HG03095 (cell line): Measurements from ENCODE around the gene PADI1.
"Not testable (repeated sequence)": the region's sequence is repeated elsewhere in the genome, so short reads cannot be mapped to it uniquely, and the experiment has no call there.

Experiments
- ATAC-seq: cut with Tn5 transposase; IDR thresholded peaks from one replicate; pipeline ENCODE4 v1.9.1; 2021; ENCODE audit warnings: moderate library complexity; ENCODE audit not compliant: unreplicated experiment

The PADI1 gene

DNA sequence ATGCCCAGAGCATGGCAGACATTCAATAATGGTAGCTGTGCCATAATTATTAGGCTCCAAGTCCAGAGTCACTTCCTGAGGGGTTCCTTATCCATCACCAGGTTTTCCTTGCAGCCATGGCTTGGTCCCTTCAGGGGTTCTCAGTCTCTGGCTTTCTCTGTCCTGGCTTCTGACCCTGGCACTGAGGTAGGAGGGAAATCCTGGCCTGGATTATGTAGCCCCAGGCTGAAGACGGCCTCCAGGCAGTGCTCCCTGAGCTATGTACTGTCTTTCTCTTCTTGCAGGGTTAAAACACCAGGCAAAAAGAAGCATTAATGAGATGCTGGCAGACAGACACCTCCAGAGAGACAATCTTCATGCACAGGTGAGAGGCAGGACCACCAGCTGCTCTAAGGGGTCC lies 34.5 kb downstream of the PADI1 start:
- no peak for ATAC-seq

DNA sequence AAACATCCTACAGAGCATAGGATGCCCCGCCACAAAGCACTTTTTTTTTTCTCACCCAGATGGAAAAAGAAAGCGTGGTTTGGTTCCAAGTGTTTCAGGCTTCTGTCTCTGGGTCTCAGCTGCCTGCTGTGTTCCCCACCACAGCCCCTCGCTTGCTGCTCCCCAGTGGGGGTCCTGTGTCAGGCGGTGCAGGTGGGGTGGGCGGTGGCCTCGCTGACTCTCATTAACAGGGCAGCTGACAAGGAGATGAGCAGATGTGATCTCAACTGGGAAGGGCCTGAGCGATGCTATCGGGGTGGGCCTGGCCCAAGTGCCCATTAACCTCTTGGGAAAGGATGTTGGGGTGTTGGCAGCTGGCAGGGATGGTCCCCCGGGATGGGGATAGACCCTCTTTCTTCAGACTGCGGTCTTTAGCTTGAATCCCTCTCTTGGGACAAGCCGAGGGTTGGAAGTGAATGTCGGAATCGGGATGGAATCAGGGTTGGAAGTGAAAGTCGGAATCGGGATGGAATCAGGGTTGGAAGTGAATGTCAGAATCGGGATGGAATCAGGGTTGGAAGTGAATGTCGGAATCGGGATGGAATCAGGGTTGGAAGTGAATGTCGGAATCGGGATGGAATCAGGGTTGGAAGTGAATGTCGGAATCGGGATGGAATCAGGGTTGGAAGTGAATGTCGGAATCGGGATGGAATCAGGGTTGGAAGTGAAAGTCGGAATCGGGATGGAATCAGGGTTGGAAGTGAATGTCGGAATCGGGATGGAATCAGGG lies 36.3 kb downstream of the PADI1 start:
- not testable (repeated sequence) for ATAC-seq

DNA sequence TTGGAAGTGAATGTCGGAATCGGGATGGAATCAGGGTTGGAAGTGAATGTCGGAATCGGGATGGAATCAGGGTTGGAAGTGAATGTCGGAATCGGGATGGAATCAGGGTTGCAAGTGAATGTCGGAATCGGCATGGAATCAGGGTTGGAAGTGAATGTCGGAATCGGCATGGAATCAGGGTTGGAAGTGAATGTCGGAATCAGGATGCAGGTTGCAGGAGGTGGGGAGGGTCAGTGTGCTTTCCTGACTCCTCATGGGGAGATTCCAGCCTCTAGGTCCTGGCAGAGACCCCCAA lies 36.8 kb downstream of the PADI1 start:
- ATAC-seq: not testable (repeated sequence)

DNA sequence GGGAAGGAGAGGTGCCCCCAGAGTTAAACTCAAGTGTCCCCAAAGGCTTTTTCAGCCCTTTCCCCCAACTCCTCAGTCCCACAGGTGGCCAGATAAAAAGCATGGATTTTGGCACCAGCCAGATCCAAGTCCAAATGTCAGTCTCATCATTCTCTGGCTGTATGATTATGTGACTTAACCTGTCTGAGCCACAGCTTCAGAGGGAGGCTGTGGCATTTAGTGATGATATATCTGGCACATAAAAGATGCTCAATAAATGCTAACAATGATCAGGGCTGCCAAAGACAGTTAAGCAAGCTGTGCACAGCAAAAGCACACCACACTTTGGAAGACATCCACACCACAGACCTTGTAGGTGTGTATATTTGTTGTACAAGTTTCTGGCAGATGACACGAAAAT lies 38.3 kb downstream of the PADI1 start:
- no peak for ATAC-seq

DNA sequence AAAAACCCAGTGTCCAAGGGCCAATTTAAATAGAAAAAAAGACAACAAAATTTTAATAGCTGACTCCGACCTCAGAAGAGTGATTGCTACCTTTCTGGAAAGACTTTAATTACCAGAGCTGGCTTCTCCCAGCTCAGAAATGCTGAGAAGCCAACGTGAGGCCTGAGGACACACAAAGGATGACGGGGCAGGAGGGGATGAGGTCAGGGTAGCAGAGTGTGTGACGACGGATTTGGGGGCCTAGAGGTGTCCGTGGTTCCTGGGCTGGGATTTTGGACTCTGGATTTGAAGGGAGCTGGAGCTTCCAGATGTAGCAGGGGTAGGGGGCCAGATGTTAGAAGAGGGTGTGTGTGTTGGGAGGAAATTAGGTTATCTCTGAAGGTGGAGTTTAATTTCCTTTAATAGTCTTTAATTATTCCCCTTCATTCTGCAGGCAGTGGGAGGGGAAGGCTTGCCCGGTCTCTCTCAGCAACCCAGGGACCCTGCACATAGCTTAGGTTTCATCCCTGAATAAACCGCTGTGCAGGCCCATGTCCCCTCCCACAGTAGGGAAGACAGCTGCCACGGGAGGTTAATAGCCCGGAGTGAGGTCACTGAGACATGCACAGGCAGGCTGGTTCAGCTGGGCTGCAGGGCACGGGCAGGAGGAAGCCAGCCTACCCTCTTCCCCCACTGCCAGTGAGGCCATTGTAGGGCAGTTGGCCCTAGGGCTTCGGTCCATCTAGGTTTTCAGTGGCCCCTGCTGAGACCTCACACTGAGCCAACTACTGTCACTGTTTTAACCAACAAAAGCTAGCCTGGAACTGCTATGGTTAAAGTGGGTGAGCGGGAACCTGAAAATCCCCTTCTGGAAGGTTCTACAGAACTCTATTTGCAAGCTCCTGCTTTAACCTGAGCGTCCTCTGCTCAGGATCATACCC lies 40.2 kb downstream of the PADI1 start:
- ATAC-seq: no peak

DNA sequence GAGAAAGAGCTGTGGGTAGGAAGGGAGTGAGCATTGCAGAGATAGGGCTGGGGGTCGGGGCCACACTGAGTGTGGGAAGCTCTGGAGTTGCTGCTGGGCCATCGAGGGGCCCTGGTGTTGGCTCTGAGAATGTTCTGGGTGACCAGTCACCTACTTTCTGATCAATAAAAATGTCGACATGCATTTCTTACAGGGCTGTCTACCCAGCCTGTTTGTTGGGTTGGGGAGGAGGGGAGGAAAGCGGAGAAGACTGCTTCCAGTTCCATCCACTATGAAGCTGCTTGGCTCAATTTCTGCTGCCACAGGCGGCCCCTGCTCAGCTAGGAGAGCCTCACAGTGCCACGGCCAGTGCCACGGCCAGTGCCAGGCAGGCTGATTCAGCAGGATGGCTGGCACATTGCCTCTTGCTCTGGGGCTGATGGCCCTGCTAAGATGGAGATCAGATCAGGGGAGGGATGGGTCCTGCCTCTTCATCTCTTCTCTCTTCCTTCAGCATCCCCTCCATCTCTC lies 40.9 kb downstream of the PADI1 start:
- no peak for ATAC-seq

DNA sequence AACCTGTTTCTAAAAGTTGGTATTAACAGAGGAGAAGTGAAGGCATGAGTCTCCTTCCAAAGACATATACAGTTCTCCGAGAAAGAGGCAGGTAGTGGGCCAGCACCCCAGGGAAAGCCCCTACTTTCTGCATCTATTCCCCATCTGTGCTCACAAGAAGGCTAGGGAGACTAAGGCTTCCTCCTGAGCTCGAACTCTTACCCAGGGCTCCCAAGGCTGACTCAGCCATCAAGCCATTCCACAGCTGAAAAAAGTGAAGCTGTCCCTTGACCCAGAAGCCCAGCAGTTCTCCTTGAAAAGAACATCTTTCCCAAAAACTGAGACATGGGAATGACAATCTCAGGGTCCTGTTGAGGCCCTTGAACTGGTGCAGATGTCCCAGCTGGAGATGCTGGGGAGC lies 42.0 kb downstream of the PADI1 start:
- no peak for ATAC-seq

DNA sequence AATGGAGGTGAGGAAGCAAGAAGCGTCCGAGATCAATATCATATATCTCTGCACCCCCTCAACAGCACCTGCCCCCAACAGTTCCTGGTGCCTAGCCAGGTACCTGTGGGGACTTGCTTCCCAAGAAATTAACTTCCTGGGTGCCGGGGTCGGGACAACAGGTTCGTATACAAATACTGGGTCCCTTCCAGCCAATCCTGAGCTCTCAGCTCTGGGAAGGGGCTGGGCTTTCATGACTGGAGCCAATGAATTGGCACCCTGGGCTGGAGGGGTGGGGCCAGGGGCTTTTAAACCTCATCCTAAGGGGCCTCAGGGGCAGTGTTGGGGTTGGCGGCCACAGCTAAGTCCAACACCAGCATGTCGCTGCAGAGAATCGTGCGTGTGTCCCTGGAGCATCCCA lies 43.9 kb downstream of the PADI1 start, which contains the start of gene PADI3:
TSS of gene PADI3 (plus strand) at position 318 of the 400 bp plus-strand sequence. CDS start at position 358, 40 bp downstream.
- no peak for ATAC-seq

DNA sequence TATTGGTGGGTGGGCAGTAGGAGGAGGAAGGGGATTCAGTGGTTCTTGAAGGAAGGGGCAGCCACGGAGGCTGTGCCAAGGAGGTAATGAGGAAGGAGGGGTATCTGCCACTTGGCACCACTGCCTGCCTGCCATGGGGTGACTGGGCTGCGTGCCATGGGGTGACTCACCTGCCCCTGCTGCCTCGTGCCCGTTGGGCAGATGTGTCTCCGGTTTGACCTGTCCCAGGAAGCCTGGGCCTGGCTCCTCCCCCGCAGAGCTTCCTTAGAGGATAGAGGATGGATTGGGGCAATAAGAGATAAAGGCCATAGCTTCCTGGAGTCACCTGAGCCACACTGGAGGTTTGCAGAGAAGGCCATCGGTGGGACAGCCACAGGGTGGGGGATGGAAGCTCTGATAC lies 45.7 kb downstream of the PADI1 start:
- no peak for ATAC-seq

DNA sequence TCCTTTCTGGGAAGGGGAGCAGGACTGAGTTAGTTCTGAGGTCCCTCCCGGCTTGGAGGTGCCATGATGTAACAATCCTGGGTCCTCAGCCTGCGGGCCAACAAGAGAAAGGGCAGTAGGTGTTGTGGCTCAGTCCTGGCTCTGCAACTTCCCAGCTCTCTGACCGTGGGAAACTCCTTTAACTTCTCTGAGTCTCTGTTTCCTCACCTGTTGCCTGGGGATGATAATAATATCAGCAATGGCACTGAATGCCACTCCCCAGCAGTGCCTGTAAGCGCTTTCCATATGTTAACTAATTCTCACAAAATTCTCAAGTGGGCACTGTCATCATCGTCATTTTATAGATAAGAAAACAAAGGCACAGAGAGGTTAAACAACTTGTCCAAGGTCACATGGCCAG lies 46.3 kb downstream of the PADI1 start:
- ATAC-seq: no peak

DNA sequence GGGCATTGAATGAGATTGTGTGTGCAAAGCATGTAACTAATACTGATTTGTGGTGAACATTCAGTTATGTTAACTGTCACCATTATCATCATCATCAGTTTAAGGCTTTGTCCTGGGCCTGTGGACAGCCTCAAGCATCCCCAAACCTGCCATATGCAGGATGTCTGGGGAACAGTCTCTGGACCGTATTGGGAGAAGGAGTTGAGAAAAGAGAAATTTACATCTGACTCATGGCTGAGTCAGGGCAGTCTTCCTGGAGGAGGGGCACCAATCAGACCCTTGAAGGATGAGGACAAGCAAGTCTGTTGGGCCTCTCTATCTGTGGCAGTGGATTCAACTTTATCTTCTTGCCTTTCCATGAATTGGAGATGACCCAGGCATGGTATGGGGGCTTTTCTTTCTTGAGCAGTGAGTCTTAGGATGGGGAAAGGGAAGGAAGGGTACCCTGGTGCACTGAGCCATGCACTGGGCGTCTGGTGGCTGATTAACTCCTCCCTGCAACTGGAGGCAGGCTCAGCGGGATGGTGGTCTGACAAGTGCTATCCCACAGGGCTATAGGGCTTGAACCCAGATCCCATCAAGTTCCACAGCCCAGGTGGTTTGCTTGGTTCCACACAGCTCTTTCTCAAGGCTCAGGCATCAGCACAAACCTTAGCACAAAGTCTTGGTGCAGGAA lies 46.9 kb downstream of the PADI1 start:
- no peak for ATAC-seq

DNA sequence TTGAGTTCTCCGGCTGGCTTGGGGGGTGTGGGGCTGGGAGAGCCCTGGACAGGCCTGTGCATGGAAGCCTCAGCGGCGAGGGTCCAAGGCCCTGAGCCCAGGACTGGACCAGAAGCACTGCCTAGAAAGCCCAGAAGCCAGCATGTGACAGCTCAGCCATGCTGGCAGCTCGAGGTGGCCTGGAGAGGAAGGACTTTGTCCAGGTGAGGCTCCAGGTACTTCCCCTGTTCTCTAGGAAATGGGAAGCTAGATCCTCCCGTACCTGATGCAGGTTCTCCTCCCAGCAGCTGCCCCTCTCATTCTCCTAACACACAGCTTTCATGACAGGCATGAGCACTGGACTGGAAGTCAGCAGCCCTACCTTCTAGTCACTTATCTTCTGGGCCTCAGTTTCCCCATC lies 50.4 kb downstream of the PADI1 start:
- ATAC-seq: no peak

DNA sequence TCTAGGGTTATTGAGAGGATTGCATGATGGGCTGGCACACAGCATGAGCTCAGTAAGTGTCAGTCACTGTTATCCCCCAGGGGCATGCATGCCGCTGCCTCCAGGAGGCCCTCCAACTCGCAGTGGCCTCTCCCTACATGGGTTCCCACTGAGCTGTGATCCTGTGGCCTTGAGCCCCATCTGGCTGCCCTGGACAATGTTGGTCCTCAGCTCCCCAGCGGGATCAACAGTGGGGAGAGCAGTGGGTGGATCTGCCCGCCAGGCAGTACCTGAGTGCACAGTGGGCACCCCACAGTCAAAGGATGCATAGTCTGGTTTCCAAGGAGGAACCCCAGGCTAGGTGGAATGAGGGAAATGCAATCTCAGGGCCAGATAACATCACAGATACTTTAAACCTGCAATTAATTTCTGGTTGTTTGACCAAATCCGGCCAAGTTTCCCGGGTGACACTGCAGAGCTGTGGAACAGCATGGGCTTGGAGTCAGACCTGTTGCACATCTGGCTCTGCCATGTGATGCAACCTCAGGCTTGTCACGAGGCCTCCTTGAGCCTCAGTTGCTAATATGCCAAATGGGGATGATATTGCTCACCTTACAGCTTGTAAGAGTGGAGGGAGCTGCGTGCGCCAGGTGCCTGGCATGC lies 53.3 kb downstream of the PADI1 start:
- no peak for ATAC-seq

DNA sequence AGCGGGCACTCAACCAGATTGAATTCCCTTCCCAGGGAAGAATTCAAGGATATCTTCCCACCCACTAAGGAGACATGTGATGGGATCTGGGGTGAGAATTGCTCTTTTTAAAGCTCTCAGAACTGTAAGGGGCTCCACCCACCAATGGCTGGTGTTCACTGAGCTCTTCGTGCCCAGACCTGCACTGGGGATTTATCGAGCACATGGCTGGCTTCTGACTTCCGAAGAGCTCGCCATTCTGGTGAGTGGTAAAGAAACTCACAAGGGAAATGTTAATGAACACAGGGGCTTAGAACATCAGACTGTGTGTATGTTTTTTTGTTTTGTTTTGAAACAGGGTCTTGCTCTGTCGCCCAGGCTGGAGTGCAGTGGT lies 53.8 kb downstream of the PADI1 start:
- ATAC-seq: no peak

DNA sequence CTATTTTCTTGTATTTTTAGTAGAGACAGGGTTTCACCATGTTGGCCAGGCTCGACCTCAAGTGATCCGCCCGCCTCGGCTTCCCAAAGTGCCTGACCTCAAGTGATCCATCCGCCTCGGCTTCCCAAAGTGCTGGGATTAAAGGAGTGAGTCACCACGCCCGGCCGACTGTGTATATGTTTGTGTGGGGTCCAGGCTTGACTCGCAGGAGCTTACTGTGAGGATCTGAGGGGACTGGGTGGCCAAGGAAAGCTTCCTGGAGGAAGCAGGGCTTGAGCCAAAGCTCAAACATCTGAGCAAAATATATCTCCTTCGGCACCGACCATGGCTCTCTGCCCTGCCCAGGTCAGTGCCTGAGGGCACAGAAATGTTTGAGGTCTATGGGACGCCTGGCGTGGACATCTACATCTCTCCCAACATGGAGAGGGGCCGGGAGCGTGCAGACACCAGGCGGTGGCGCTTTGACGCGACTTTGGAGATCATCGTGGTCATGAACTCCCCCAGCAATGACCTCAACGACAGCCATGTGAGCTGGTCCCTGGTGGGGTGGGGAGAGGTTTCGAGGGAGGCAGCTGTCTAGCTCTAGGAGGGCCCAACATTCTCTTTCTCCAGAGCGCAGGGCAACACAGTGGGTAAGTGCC lies 54.4 kb downstream of the PADI1 start:
- no peak for ATAC-seq

DNA sequence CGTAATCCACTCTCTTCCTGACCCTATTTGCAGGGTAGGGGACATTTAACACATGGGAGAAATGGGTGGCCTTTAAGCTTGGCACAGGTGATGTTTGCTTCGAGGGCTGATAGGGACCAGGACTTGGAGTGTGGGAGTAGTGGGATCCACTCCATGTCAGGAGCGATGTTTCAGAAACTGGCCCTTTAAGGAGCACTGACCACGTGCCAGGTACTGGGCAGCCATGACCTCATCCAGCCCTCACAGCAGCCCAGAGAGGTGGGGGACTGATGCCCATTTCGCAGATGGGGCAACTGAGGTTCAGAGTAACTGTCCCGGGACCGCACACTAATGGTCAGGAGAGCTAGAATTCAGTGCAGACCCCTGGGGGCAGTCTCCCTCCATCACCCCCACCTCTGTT lies 55.3 kb downstream of the PADI1 start:
- no peak for ATAC-seq

DNA sequence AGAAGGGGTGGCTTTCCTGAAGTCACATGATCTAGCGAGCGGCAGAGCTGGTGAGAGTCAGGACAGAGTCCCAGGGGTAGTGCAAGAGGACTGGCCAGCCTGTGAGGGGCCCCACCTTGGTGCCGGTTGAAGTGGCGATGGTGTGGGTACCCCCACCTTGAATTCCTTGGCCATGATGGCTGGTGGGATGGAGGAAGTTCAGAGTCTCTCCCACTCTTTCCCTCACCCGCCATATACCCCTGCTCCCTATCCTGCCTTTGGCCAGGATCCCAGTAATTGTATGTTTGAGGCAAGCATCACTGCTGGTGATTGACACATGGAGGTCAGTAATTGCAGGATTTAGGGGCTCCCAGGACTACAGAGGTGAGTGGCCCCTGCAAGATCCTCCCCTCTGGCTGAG lies 55.8 kb downstream of the PADI1 start:
- ATAC-seq: no peak

DNA sequence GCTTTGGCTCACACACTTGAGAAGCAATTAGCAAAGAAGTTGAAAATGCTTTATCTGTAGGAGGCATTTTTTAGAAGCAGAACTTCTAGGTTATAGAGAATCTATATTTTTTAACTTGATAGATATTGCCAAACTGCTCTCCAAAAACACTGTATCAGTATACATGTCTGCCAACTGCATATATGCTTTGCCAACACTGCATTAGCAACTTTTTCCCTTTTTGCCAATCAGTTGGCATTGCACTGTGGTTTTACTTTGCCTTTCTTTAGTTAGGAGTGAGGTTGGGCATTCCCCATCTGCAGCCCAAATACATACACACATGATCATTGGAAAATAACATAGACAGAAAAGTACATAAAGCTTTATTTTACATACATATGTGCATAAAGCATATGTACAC lies 59.0 kb downstream of the PADI1 start:
- ATAC-seq: no peak

DNA sequence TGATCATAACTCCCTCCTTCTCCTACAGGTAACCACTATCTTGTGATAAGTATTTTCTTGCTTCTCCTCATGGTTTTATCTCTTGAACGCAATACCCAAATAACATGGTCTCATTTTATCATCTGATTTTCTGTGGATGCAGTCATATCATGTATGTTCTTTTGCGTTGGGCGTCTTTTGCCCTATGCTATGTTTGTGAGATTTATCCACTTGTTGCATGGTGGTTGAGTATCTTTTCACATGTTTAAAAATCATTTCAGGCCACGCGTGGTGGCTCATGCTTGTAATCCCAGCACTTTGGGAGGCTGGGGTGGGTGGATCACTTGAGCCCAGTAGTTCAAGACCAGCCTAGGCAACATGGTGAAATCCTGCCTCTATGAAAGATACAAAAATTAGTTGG lies 59.5 kb downstream of the PADI1 start:
- ATAC-seq: no peak

DNA sequence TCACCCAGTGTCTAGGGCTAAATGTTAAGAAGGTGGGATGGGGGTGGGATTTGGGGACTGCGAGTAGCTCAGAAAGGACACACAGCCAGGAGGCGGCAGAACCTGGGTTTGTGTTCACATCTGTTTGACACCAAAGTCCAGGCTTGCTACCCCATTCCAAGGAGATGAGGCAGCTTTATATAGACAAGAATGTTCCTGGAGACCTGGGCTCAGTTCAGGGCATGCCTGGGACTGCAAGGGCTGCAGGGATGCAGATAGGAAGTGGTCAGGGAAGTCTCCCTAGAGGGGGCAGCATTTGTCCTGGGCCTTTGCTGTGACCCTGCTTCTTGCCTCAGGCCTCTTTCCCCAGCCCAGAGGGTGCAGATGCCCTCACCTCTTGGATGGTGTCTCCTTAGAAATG lies 60.2 kb downstream of the PADI1 start:
- ATAC-seq: no peak

DNA sequence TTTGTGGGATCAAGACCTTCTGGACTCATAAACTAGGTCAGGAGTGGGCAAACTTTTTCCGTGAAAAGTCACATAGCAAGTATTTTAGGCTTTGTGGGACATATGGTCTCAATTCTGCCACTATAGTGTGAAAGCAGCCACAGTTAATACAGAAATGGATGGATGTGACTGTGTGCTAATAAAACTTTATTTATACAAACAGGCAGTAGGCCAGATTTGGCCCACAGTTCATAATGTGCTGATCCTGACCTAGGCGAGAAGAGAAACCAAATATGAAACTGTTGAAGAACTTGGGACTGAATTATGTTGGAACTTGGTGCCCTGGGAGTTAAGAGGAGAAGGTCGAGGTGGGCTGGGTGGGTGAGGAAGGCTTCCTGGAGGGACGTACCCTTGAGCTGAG lies 61.0 kb downstream of the PADI1 start:
- ATAC-seq: no peak
